Choroid plexus epithelial cell (primary cell): ENCODE data around the gene MMP26.

Source experiments
- DNase-seq: peaks from one replicate; pipeline ENCODE4 v3.0.0-alpha.2; 2010; ENCODE audit warnings: low read depth
- H3K4me3 ChIP-seq: 2 replicates; pipeline ENCODE4 v1.5.1; 2011; ENCODE audit warnings: low read depth, mild to moderate bottlenecking, control low read depth, low read length, moderate library complexity
- CTCF ChIP-seq: conservative IDR thresholded peaks from 2 replicates; pipeline ENCODE4 v1.5.1; 2011; ENCODE audit warnings: low read depth, mild to moderate bottlenecking, control low read depth, inconsistent platforms, low read length, moderate library complexity

MMP26 gene

DNA sequence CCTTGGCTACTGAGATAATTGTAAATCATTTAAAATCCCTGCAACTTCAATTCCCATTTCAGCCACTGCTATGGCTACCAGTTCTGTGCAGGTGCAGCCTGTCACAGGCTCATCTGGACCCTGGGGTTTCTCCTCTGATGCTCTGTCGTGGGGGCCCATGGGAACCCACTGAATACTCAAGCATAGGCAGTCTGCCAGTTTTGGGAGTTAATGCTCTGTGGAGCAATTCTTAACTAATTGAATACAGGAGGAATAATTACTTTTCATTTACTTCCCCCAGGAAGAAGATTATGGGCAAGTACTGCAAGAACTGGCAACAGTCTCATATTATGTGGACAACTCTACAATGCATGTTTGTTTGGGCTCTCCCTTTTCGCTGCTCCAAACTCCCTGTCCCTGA, 32.8 kb upstream of the MMP26 start:
- no peak overlapping the region for H3K4me3 ChIP-seq
- DNase-seq: no peak
- TF ChIP-seq CTCF: no peak

DNA sequence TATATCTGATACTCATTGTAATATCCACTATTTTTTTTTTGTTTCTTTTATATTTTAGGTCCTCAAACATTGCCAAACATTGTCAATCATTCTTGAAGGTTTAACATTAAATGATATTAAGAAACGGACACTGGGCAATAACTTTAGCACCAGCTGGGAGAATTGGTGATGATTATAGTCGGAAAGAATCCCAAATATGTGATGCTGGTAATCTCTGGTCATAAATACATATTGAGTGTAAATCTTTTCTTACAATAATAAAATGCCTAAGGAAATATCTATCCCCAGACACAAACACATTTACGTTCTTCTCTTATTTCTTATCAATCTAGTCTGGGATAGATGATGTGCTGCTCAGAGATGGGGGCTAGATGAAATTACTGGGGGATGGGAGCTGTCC, 32.1 kb upstream of the MMP26 start:
- no peak for TF ChIP-seq CTCF
- no peak overlapping the region for H3K4me3 ChIP-seq
- DNase-seq: peak; percentile 29

GRCh38 chr11:4673781-4674180, 30.8 kb upstream of the MMP26 start:
- DNase-seq: no peak
- no peak for TF ChIP-seq CTCF
- no peak overlapping the region for H3K4me3 ChIP-seq

DNA sequence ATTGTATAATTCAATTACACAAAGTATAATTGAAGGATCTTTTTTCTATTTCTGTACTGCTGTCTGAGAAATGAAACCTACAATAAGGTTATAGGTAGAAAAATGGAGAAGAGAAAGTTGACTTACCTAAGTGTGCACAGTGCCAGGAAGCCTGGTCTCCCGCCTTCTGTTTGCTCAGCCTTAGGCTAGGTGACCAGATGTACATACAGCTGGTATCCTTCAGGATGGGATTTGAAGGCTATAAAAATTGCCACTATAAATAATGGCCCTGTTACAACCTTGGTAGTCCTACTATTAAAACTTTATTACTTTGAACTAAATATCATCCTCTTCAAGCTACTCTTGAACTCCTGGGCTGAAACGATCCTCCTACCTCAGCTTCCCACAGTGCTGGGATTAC, 26.6 kb upstream of the MMP26 start:
- TF ChIP-seq CTCF: no peak
- no peak for DNase-seq
- H3K4me3 ChIP-seq: no peak overlapping the region

DNA sequence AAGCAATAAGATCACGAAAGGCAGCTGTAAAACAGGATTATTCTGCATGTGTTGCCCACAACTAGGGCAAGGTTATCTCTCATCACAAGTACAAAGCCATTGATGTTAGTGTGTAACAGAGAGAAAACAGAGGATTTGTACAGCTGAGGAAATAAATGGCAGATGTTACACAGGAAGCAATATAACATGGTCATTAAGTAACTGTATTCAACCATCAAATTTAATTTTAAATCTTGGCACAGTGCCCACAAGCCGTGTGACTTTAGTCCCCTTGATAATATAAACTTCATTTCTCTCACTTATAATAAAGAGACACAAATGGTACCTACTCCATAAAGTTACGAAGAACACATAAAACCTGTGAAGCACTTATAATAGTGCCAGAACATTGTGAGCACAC, 24.2 kb upstream of the MMP26 start:
- no peak for TF ChIP-seq CTCF
- no peak for DNase-seq
- no peak overlapping the region for H3K4me3 ChIP-seq

- no peak overlapping the region for H3K4me3 ChIP-seq
- no peak for DNase-seq
- no peak for TF ChIP-seq CTCF
Measured at GRCh38 chr11:4682623-4683419, 21.8 kb upstream of the MMP26 start.

GRCh38 chr11:4684631-4685285, 19.8 kb upstream of the MMP26 start:
- H3K4me3 ChIP-seq: no peak overlapping the region
- DNase-seq: no peak
- no peak for TF ChIP-seq CTCF
